Fibroblast of pulmonary artery (primary cell): ENCODE data around the gene POLE4.

Experiments used
- DNase-seq: peaks from one replicate; pipeline ENCODE4 v3.0.0-alpha.2; 2010; ENCODE audit warnings: low read depth
- H3K4me3 ChIP-seq: replicated peaks from 2 replicates; pipeline ENCODE4 v1.5.1; 2011; ENCODE audit warnings: low read depth, mild to moderate bottlenecking, control low read depth, low read length, moderate library complexity
- TF ChIP-seq, protein P1 (sequence below): IDR thresholded peaks from 2 replicates; pipeline ENCODE4 v1.5.1; 2011; ENCODE audit warnings: mild to moderate bottlenecking, control low read depth, low read length, inconsistent platforms; ENCODE audit errors: missing control alignments

Gene POLE4

DNA sequence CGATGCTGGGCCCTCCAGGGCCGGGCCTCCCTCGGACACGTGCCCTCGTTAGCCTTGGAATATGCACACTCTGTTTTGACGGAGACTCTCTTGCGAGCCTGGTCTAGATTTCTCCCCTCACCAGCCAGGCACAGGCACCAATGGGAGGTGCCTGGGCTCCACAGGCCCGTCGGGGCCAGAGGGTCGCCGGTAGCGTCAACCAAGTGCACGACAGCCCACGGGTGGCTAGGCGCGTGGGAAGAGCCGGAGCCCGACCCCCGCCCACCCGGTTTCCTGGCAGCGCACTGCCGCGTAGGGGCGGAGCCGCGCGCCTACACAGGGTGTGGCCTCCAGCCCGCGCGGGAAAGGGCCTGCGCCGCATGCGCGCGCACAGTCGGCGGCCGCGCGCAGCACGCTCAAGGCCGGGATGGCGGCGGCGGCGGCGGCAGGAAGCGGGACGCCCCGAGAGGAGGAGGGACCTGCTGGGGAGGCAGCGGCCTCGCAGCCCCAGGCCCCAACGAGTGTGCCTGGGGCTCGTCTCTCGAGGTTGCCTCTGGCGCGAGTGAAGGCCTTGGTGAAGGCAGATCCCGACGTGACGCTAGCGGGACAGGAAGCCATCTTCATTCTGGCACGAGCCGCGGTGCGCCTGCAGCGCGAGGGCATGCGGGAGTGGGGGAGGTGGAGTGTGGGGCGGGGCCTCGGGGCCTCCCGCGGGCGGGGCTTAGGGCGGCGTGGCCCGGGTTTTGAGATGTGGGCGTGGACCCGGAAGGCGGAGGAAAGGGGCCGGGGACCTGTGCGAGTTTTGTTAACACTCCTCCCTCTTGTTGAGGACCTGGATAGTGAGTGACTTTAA lies at the start of gene POLE4:
POLE4 (plus strand) TSS at position 370 of the 832 bp plus-strand sequence; CDS start at position 407, 37 bp downstream.
- H3K4me3 ChIP-seq = peak within 1 kb of the TSS; percentile 68
- peak; percentile 88 for DNase-seq
- TF ChIP-seq, protein P1, sequence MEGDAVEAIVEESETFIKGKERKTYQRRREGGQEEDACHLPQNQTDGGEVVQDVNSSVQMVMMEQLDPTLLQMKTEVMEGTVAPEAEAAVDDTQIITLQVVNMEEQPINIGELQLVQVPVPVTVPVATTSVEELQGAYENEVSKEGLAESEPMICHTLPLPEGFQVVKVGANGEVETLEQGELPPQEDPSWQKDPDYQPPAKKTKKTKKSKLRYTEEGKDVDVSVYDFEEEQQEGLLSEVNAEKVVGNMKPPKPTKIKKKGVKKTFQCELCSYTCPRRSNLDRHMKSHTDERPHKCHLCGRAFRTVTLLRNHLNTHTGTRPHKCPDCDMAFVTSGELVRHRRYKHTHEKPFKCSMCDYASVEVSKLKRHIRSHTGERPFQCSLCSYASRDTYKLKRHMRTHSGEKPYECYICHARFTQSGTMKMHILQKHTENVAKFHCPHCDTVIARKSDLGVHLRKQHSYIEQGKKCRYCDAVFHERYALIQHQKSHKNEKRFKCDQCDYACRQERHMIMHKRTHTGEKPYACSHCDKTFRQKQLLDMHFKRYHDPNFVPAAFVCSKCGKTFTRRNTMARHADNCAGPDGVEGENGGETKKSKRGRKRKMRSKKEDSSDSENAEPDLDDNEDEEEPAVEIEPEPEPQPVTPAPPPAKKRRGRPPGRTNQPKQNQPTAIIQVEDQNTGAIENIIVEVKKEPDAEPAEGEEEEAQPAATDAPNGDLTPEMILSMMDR = no peak

GRCh38 chr2:74908748-74909444 lies 49.5 kb upstream of the POLE4 start:
- H3K4me3 ChIP-seq = peak overlapping the region; percentile 12
- no peak for DNase-seq
- TF ChIP-seq, protein P1 = no peak

DNA sequence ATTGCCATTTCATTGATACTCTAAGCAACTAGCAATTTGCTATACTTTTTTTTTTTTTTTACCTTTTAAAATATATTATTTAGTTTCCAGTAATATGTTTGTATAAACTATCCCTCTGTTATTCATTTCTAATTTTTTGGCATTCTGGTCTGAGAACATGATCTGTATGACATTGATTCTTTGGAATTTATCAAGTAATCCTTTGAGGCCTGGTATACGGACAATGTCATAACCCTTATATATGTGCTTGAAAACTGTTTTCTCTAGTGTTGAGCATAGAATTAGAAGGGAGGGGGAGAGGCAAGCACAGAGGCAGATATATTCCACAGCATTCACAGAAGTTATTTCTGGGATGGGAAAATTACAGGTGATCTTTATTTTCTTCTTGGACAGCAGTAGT lies 48.2 kb upstream of the POLE4 start:
- DNase-seq = no peak
- TF ChIP-seq, protein P1 = no peak

DNA sequence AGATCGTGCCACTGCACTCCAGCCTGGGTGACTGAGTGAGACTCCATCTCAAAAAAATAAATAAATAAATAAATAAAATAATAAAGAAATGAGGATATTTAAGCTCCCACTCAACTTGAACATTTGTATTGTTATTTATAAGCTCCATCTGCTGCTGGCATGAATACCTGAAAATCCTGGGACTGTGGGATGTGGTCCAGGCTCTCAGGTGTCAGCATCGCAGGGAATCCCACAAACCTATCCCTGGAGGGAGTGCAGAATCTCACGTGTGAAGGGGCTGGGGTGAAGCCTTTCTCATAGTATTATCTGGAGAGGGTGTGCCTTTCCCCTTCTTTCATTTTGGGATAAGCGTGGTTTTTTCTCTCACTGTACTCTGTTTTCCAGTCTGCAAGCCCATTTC lies 47.4 kb upstream of the POLE4 start:
- no peak overlapping the region for H3K4me3 ChIP-seq
- TF ChIP-seq, protein P1 = no peak
- DNase-seq = no peak

More for the DNA sequence above, 48.2 kb upstream of the POLE4 start:
- H3K4me3 ChIP-seq = no peak overlapping the region

- peak; percentile 12 for DNase-seq
- TF ChIP-seq, protein P1 = no peak
- no peak overlapping the region for H3K4me3 ChIP-seq
Measured at GRCh38 chr2:74915743-74916142, 42.7 kb upstream of the POLE4 start.

GRCh38 chr2:74916394-74916793 lies 42.0 kb upstream of the POLE4 start:
- DNase-seq = no peak
- TF ChIP-seq, protein P1 = no peak
- no peak overlapping the region for H3K4me3 ChIP-seq
